Limb (tissue), 2 donors: ENCODE results near the gene BMERB1.
"Not testable (repeated sequence)": the region's sequence is repeated elsewhere in the genome, so short reads cannot be mapped to it uniquely, and the experiment has no call there.

Source experiments
- DNase-seq, 2 donors: peaks; one replicate each; pipeline ENCODE4 v3.0.0-alpha.2; 2016; ENCODE audit errors: extremely low spot score in 2 of 2

Gene BMERB1

GRCh38 chr16:15521758-15522509 lies 87.5 kb downstream of the BMERB1 start:
- no peak for DNase-seq

GRCh38 chr16:15523092-15523541 lies 88.7 kb downstream of the BMERB1 start:
- DNase-seq = no peak

- DNase-seq = no peak
Measured at GRCh38 chr16:15523939-15524338, 89.6 kb downstream of the BMERB1 start.

- no peak for DNase-seq
Measured at GRCh38 chr16:15524966-15525365, 90.6 kb downstream of the BMERB1 start.

GRCh38 chr16:15526097-15526496 lies 91.7 kb downstream of the BMERB1 start:
- DNase-seq = no peak

- no peak for DNase-seq
Measured at GRCh38 chr16:15526731-15527130, 92.3 kb downstream of the BMERB1 start.

- DNase-seq = no peak
Measured at GRCh38 chr16:15529673-15530072, 95.3 kb downstream of the BMERB1 start.

GRCh38 chr16:15530085-15530484 lies 95.7 kb downstream of the BMERB1 start:
- no peak for DNase-seq

GRCh38 chr16:15532825-15533224 lies 98.4 kb downstream of the BMERB1 start:
- DNase-seq = no peak

- DNase-seq = no peak
Measured at GRCh38 chr16:15533386-15533785, 99.0 kb downstream of the BMERB1 start.

- no peak for DNase-seq
Measured at GRCh38 chr16:15535772-15536171, 101.4 kb downstream of the BMERB1 start.

GRCh38 chr16:15536843-15537242 lies 102.5 kb downstream of the BMERB1 start:
- DNase-seq = no peak

- no peak for DNase-seq
Measured at GRCh38 chr16:15538507-15538906, 104.1 kb downstream of the BMERB1 start.

GRCh38 chr16:15539197-15539596 lies 104.8 kb downstream of the BMERB1 start:
- DNase-seq = no peak

GRCh38 chr16:15542261-15542660 lies 107.9 kb downstream of the BMERB1 start:
- DNase-seq = no peak

- no peak for DNase-seq
Measured at GRCh38 chr16:15542734-15543347, 108.5 kb downstream of the BMERB1 start.

- DNase-seq = no peak
Measured at GRCh38 chr16:15544405-15544804, 110.0 kb downstream of the BMERB1 start.

GRCh38 chr16:15545544-15545943 lies 111.2 kb downstream of the BMERB1 start:
- DNase-seq = no peak

GRCh38 chr16:15547072-15547767 lies 112.8 kb downstream of the BMERB1 start:
- not testable (repeated sequence) for DNase-seq

GRCh38 chr16:15547768-15548096 lies 113.3 kb downstream of the BMERB1 start:
- no peak for DNase-seq

- no peak for DNase-seq
Measured at GRCh38 chr16:15548482-15548891, 114.1 kb downstream of the BMERB1 start.

GRCh38 chr16:15552507-15552906 lies 118.1 kb downstream of the BMERB1 start:
- no peak for DNase-seq
